Stomach (tissue), 4 donors: Measurements from ENCODE around the gene OR2G3.

Source experiments
- EP300 ChIP-seq: sonication (generic); formaldehyde crosslinking; IDR thresholded peaks from one replicate; pipeline ENCODE4 v1.6.1; 2017; ENCODE audit warnings: antibody characterized with exemption
- POLR2A ChIP-seq, 4 donors: fragments of 450-650 bp; IDR thresholded peaks; one replicate each; pipeline ENCODE4 v1.6.1; 2016; ENCODE audit warnings: antibody characterized with exemption in 4 of 4, control low read depth in 2 of 4, mild to moderate bottlenecking in 1 of 4, moderate library complexity in 1 of 4
- TF ChIP-seq, protein P1 (sequence below), 7 experiments: fragments of 450-650 bp in 4 of 7; fragments of 200-600 bp in 3 of 7; sonication (generic) in 3 of 7; IDR thresholded peaks; one replicate each; pipeline ENCODE4 v1.5.1; 2016 to 2019; ENCODE audit warnings: antibody characterized with exemption in 7 of 7, control low read depth in 2 of 7, mild to moderate bottlenecking in 1 of 7

DNA sequence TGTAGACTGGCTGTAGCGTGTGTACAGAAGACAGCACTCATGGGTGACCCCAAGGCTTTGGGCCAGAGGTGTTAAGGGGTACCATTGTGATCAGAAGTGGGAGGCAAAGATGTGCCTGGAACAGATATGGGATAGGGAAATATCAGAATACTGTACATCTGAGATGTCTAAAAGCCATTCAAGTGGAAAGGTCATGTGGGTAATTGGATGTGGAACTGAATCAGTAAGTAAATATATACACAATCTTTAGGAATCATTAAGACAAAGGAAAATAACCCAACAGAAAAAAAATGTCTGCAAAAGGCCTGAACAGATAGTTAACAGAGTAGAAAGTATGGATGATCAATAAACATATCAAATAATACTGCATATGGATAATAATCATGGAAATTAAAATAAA is 47.7 kb downstream of the OR2G3 start:
- TF ChIP-seq EP300 (no peak), POLR2A (IDR thresholded peaks at IDR 0.05) (no peak)
- TF ChIP-seq, protein P1, sequence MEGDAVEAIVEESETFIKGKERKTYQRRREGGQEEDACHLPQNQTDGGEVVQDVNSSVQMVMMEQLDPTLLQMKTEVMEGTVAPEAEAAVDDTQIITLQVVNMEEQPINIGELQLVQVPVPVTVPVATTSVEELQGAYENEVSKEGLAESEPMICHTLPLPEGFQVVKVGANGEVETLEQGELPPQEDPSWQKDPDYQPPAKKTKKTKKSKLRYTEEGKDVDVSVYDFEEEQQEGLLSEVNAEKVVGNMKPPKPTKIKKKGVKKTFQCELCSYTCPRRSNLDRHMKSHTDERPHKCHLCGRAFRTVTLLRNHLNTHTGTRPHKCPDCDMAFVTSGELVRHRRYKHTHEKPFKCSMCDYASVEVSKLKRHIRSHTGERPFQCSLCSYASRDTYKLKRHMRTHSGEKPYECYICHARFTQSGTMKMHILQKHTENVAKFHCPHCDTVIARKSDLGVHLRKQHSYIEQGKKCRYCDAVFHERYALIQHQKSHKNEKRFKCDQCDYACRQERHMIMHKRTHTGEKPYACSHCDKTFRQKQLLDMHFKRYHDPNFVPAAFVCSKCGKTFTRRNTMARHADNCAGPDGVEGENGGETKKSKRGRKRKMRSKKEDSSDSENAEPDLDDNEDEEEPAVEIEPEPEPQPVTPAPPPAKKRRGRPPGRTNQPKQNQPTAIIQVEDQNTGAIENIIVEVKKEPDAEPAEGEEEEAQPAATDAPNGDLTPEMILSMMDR (IDR thresholded peaks at IDR 0.05): no peak
